ENCODE measurements around the gene EYS. TPM values are rescaled to one million over a fixed set of nuclear protein-coding genes. Genes with fewer than 3 reads are reported as not detected.
A peak's percentile ranks its signal among the peaks of the same experiment; 100 is the strongest.

EYS gene
- total RNA-seq, 6 experiments from 2014 or later, result 0.54 to 2.3 (median 0.74) TPM; not detected in 1

DNA sequence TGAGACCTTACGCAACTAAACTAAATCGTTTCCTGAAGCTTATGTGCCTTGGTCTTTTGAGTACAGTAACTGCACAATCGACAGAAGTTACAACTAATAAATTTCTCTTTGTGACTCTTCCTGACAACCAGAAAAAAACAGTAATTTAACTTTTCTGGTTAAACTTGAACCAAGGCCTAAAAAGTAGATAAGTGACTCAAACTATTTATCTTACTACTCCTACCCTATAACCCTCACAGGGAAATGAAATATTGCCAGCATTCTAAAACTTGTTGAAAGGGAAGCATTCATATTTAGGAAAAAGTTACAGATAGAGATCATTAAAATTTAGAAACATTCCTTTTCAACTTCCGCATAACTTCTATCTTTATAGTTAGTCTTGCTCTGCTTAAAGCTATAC, 1034.4 kb downstream of the EYS start:
- WGBS (ENCODE audit: insufficient coverage, low coverage, low lambda C conversion rate, missing lambda C conversion rate), result 43% methylated on average over 4 of the region's 4 CpGs
- intact Hi-C loops (cut with DNase I), result no loop called here

DNA sequence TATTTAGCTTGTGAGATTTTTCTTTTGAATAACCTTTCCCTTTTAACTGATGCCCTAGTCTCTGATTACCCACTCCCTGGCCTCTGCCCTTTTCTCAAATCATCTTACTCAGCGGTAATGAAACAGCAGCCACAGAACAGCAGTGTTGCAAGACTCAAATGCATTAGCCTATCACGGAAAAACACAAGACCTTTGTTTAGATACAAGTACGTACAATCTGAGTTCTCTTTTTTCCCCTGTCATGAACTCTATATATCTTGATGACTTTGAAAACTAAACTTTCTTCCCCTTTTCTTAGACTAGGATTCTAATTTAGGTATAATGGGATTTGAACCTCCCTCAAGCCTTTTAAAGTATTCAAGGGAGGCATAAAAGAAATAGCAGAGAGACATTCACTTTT, 1034.9 kb downstream of the EYS start:
- TF ChIP-seq POLR2A (IDR thresholded peaks at IDR 0.05), result no peak
- TF ChIP-seq, protein P1, sequence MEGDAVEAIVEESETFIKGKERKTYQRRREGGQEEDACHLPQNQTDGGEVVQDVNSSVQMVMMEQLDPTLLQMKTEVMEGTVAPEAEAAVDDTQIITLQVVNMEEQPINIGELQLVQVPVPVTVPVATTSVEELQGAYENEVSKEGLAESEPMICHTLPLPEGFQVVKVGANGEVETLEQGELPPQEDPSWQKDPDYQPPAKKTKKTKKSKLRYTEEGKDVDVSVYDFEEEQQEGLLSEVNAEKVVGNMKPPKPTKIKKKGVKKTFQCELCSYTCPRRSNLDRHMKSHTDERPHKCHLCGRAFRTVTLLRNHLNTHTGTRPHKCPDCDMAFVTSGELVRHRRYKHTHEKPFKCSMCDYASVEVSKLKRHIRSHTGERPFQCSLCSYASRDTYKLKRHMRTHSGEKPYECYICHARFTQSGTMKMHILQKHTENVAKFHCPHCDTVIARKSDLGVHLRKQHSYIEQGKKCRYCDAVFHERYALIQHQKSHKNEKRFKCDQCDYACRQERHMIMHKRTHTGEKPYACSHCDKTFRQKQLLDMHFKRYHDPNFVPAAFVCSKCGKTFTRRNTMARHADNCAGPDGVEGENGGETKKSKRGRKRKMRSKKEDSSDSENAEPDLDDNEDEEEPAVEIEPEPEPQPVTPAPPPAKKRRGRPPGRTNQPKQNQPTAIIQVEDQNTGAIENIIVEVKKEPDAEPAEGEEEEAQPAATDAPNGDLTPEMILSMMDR (IDR thresholded peaks at IDR 0.05), result no peak
- H3K27me3 ChIP-seq, result no peaks in the 10 kb centered on the region

More for the DNA sequence above, 1034.4 kb downstream of the EYS start:
- no peak overlapping the region for H3K4me3 ChIP-seq
- no peak for TF ChIP-seq POLR2A (IDR thresholded peaks at IDR 0.05)
- TF ChIP-seq, protein P1 (IDR thresholded peaks at IDR 0.05), result no peak
- H3K9me3 ChIP-seq, result no peaks in the 10 kb centered on the region
- H3K27me3 ChIP-seq, result no peaks in the 10 kb centered on the region
- DNase-seq (no peak), ATAC-seq (no peak)
- no peaks in the 10 kb centered on the region for H3K4me1 ChIP-seq
- no peaks in the 10 kb centered on the region for H3K36me3 ChIP-seq
- no peak overlapping the region for H3K27ac ChIP-seq

DNA sequence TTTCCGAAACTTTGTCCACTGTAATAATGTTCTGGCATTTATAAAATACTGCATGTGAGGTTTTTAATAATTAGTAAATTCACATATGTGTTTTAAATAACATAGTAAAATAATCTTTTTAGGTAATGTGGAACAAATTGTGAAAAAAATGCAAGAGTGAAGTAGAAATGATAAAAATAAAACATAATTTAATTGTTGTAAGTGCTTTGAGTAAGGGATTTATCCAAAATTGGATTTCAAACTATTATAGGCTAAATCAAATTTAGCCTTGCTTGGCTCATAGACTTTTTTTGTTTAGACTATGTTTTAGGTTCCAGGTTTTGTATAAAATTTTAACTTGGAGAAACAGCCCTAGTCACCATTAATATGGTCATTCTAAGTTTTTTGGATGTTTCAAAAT, 1041.9 kb downstream of the EYS start:
- Histone ChIP-seq H3K4me3 (no peak overlapping the region), H3K27ac (no peak overlapping the region), H3K27me3 (no peaks in the 10 kb centered on the region), H3K4me1 (no peaks in the 10 kb centered on the region), H3K9me3 (no peaks in the 10 kb centered on the region), H3K36me3 (no peaks in the 10 kb centered on the region)
- intact Hi-C loops (cut with DNase I), result no loop called here
- TF ChIP-seq POLR2A (IDR thresholded peaks at IDR 0.05), result no peak
- TF ChIP-seq, protein P1 (IDR thresholded peaks at IDR 0.05), result no peak
- WGBS (ENCODE audit: insufficient coverage, low coverage, low lambda C conversion rate, missing lambda C conversion rate), result 58% methylated on average over 1 of the region's 1 CpG
- no peak for DNase-seq
- ATAC-seq, result no peak

More for the DNA sequence above, 1034.9 kb downstream of the EYS start:
- Histone ChIP-seq H3K36me3 (no peaks in the 10 kb centered on the region), H3K9me3 (no peaks in the 10 kb centered on the region), H3K4me3 (no peak overlapping the region), H3K4me1 (no peaks in the 10 kb centered on the region), H3K27ac (no peak overlapping the region)
- intact Hi-C loops (cut with DNase I), result no loop called here
- 18% methylated on average over 3 of the region's 3 CpGs for WGBS (ENCODE audit: insufficient coverage, low coverage, low lambda C conversion rate, missing lambda C conversion rate)
- ATAC-seq (peak in 1 of 4 donors; percentile 30), DNase-seq (no peak)

DNA sequence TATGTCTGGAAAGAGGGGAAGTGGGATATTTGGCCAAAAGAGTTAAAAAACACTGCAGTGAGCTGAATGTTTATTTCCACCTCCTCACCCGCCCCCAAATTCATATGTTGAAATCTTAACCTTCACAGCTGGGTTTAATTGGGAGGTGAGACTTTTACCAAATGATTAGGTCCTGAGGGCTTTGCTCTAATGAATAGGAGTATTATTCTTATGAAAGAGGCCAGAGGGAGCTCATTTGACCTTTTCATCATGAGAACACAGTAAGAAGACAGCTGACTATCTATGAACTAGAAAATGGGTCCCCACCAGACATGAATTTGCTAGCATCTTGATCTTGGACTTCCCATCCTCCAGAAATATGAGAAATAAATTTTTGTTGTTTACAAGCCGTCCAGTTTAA, 1042.5 kb downstream of the EYS start:
- no peak for TF ChIP-seq POLR2A (IDR thresholded peaks at IDR 0.05)
- TF ChIP-seq, protein P1 (IDR thresholded peaks at IDR 0.05), result no peak
- DNase-seq (no peak), ATAC-seq (no peak)
- Histone ChIP-seq H3K9me3 (no peaks in the 10 kb centered on the region), H3K27me3 (no peaks in the 10 kb centered on the region), H3K4me1 (no peaks in the 10 kb centered on the region), H3K36me3 (no peaks in the 10 kb centered on the region), H3K27ac (no peak overlapping the region), H3K4me3 (no peak overlapping the region)
- intact Hi-C loops (cut with DNase I), result no loop called here
- WGBS (ENCODE audit: insufficient coverage, low coverage, low lambda C conversion rate, missing lambda C conversion rate), result 32% methylated on average over 2 of the region's 2 CpGs

DNA sequence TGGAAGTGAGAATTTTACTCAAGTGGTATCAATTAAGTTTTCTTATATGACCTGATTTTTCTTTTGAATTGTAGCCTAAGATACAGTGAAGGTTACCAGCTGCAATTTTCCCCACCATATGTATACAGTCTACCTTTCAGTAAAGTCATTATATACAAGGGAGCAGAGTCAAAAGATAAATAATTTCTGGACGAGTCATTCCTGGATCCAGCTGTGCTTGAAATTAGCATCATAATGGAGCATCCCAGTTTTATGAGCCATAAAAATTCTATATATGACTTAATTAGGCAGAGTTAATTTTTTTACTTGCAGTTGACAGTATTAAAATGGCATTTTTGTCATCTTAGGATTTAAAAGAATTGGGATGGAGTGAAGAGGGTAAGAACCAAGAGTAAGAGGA, 1063.0 kb downstream of the EYS start:
- ATAC-seq (no peak), DNase-seq (no peak)
- Histone ChIP-seq H3K27me3 (no peaks in the 10 kb centered on the region), H3K4me3 (no peak overlapping the region), H3K27ac (no peak overlapping the region), H3K36me3 (no peaks in the 10 kb centered on the region), H3K4me1 (no peaks in the 10 kb centered on the region), H3K9me3 (no peaks in the 10 kb centered on the region)
- intact Hi-C loops (cut with DNase I), result no loop called here
- 30% methylated on average over 1 of the region's 1 CpG for WGBS (ENCODE audit: insufficient coverage, low coverage, low lambda C conversion rate, missing lambda C conversion rate)
- no peak for TF ChIP-seq POLR2A (IDR thresholded peaks at IDR 0.05)
- TF ChIP-seq, protein P1 (IDR thresholded peaks at IDR 0.05), result no peak
